Measurements from ENCODE around the gene CANT1.

CANT1 gene

DNA sequence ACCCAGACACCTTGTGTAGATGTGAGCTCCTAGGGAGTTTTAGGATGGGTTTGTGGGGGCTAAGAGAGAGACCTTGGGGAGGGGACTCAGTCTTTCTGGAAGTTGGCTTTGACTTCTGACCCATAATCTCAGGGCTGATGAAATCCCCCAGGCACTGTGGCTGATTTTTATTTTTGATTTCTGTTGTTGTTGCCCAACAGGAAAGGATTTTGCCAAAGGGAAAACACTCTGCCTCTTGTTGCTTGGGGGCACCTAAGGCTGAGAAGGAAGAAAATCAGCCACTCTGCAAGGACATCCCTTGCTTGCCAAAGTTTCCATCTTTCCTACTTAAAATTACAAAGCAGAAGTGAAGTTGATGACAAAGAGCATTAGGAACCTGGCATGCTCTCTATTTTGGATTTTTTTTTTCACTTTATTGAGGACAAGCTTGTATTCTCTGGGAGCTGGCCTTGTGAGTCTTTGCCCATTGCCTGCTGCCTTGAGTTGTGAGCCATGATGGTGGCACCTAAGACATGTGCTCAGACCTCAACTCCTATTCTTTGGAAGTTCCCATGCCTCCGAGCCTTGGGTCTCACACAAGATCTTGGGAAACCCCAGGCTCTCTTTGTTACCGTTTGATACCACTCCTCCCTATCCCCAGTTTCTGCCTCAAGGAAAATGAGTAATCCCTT lies 11.2 kb upstream of the CANT1 start:
- no peaks in the 10 kb centered on the region for H3K36me3 ChIP-seq
- H3K4me3 ChIP-seq (ENCODE audit: low read depth, low read length), result no peak overlapping the region
- no peaks in the 10 kb centered on the region; the same call in 1 of the 2 replicates for H3K4me1 ChIP-seq
- TF ChIP-seq, protein P1, sequence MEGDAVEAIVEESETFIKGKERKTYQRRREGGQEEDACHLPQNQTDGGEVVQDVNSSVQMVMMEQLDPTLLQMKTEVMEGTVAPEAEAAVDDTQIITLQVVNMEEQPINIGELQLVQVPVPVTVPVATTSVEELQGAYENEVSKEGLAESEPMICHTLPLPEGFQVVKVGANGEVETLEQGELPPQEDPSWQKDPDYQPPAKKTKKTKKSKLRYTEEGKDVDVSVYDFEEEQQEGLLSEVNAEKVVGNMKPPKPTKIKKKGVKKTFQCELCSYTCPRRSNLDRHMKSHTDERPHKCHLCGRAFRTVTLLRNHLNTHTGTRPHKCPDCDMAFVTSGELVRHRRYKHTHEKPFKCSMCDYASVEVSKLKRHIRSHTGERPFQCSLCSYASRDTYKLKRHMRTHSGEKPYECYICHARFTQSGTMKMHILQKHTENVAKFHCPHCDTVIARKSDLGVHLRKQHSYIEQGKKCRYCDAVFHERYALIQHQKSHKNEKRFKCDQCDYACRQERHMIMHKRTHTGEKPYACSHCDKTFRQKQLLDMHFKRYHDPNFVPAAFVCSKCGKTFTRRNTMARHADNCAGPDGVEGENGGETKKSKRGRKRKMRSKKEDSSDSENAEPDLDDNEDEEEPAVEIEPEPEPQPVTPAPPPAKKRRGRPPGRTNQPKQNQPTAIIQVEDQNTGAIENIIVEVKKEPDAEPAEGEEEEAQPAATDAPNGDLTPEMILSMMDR (IDR thresholded peaks at IDR 0.05; ENCODE audit: low read depth, low read length), result no peak
- peaks cover 18% of the 10 kb centered on the region for H3K27me3 ChIP-seq
- DNase-seq, result no peak
- no peaks in the 10 kb centered on the region for H3K9me3 ChIP-seq

DNA sequence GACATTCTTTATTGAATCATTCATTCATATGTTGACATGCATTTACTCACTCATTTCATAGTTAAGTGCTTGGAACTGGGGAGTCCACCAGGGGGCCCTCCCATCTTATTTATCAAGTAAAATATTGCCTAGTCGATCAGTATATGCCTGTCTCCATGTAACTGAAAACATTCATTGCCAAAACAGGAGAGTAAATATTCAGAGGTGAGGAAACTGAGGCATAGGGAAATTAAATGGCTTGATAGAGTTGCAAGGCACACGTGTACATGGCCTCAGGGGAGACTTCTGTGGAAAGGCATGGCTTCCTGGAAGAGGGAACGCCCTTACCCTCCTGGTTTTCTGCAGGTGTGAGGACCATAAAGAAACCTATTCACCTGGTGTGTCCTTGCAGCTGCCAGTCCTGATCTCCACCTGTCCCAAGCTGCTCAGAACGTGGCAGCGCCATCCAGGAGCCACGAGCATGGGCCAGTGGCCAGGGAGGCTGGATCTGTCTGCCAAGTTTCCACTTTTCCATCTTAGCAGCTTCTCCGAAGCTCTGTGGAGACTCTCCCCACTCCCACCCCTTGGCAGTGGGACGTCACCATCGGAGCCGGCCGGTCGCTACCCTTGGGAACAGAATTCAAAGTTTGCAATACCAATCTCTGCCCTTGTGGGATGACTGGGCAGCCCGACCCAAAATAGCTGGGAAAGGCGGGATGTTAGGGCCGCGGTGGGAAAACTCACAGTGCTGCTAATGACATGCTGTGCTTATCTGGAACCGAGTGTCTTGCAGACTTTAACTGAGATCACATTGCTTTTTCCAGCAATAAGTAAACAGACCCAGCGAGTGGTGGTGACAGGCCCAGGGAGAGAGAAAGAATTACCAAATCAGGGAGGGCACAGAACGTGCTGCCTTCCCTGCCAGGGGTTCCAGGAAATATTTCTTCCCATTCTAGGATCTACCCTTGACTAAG lies 10.3 kb upstream of the CANT1 start:
- no peak overlapping the region for H3K4me3 ChIP-seq (ENCODE audit: low read depth, low read length)
- H3K27me3 ChIP-seq, result peaks cover 13% of the 10 kb centered on the region
- H3K4me1 ChIP-seq, result no peaks in the 10 kb centered on the region; the same call in 1 of the 2 replicates
- TF ChIP-seq, protein P1 (IDR thresholded peaks at IDR 0.05; ENCODE audit: low read depth, low read length), result peak; percentile 78
- H3K9me3 ChIP-seq, result no peaks in the 10 kb centered on the region
- H3K36me3 ChIP-seq, result no peaks in the 10 kb centered on the region
- peak; percentile 76 for DNase-seq

DNA sequence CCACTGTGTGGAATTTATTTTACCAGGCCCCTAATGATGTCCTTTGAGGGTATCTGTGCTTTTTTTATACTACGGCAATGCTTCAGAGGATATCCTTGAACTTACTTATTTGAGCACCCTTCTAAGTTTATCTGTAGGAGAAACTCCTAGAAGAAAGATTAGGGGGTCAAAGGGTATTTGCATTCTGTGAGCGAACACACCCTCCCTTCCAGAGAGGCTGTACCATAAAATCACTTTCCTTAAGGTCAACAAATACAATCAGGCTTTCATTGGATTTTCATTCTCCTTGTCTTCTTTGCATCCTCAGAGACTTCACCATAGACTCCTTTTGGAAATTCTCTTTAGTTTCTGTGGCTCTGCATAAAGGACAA lies 9.7 kb upstream of the CANT1 start:
- no peak for DNase-seq
- H3K27me3 ChIP-seq, result peaks cover 6% of the 10 kb centered on the region
- no peak overlapping the region for H3K4me3 ChIP-seq (ENCODE audit: low read depth, low read length)
- H3K4me1 ChIP-seq, result no peaks in the 10 kb centered on the region; the same call in 1 of the 2 replicates
- no peaks in the 10 kb centered on the region for H3K9me3 ChIP-seq
- TF ChIP-seq, protein P1 (IDR thresholded peaks at IDR 0.05; ENCODE audit: low read depth, low read length), result no peak
- H3K36me3 ChIP-seq, result no peaks in the 10 kb centered on the region

DNA sequence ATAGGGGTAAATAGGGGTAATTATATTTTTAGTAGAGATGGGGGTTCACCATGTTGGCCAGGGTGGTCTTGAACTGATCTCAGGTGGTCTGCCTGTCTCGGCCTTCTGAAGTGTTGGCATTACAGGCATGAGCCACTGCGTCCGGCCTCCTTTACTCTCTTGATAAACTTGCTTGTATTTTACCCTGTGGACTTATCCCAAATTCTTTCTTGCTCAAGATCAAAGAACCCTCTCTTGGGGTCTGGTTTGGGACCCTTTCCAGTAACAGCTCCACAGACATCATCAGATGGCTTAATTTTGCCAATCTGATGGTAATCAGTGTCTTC lies 8.8 kb upstream of the CANT1 start:
- Histone ChIP-seq H3K9me3 (0 out of 2 replicates have a peak, but pooled peaks cover 3% of the 10 kb centered on the region), H3K36me3 (no peaks in the 10 kb centered on the region), H3K27me3 (no peaks in the 10 kb centered on the region), H3K4me3 (ENCODE audit: low read depth, low read length) (no peak overlapping the region), H3K4me1 (no peaks in the 10 kb centered on the region; the same call in 1 of the 2 replicates)
- TF ChIP-seq, protein P1 (IDR thresholded peaks at IDR 0.05; ENCODE audit: low read depth, low read length), result no peak
- no peak for DNase-seq

DNA sequence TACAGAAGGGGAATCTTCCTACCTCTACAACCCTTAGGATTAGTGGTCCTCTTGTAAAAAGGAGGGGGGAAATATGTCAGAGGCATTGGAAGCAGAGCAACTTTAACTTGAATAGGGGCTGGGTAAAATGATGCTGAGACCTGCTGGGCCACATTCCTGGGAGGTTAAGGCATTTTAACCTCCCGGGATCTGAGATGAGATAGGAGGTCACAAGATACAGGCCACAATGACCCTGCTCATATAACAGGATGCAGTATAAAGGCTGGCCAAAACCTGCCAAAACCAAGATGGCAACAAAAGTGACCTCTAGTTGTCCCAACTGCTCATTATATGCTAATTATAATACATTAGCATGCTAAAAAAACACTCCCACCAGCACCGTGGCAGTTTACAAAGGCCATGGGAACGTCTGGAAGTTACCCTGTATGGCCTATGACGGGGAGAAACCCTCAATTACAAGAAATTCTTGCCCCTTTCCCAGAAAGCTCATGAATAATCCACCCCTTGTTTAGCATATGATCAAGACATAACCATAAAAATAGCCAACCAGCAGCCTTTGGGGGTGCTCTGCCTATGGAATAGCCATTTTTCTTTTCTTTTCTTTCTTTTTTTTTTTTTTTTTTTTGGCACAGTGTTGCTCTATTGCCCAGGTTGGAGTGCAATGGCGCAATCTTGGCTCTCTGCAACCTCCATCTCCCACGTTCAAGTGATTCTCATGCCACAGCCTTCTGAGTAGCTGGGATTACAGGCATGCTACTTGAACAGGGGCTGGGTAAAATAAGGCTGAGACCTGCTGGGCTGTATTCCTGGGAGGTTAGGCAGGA lies 8.2 kb upstream of the CANT1 start:
- TF ChIP-seq, protein P1 (IDR thresholded peaks at IDR 0.05; ENCODE audit: low read depth, low read length), result no peak
- Histone ChIP-seq H3K4me1 (no peaks in the 10 kb centered on the region; the same call in 1 of the 2 replicates), H3K4me3 (ENCODE audit: low read depth, low read length) (no peak overlapping the region), H3K9me3 (0 out of 2 replicates have a peak, but pooled peaks cover 3% of the 10 kb centered on the region), H3K27me3 (no peaks in the 10 kb centered on the region), H3K36me3 (no peaks in the 10 kb centered on the region)
- no peak for DNase-seq

Data from BE2C (cell line).